HEK293 (cell line): ENCODE results near the gene ATOH1.

Experiments used
- CTCF ChIA-PET: fragments of 350-600 bp; formaldehyde crosslinking; extraction: SDS; loops from one replicate; lab custom pipeline; 2021; ENCODE audit warnings: antibody characterized with exemption; lab: Yijun Ruan, JAX
- POLR2A ChIA-PET: fragments of 300-600 bp; formaldehyde crosslinking; extraction: SDS; loops from one replicate; lab custom pipeline; 2020; ENCODE audit warnings: antibody characterized with exemption, inconsistent platforms; lab: Yijun Ruan, JAX
- H3K27ac ChIP-seq: fragments of 200-500 bp; sonication (Bioruptor generic); 2 replicates; pipeline ENCODE4 v1.5.1; 2014; ENCODE audit warnings: low read depth, low read length, control low read depth, inconsistent platforms; ENCODE audit errors: extremely low read depth
- H3K36me3 ChIP-seq, 2 experiments: fragments of 200-500 bp in 1 of 2; sonication (Bioruptor generic) in 1 of 2; 1 replicate in 1 of 2; 2 replicates in 1 of 2; pipeline ENCODE4 v1.5.1; 2014 to 2017; ENCODE audit warnings: inconsistent platforms in 2 of 2, low read length in 2 of 2; ENCODE audit not compliant: control insufficient read depth in 2 of 2, insufficient read depth in 1 of 2
- H3K4me1 ChIP-seq: fragments of 200-500 bp; sonication (Bioruptor generic); 2 replicates; pipeline ENCODE4 v1.5.1; 2014; ENCODE audit warnings: mild to moderate bottlenecking, low read length, inconsistent platforms; ENCODE audit not compliant: control insufficient read depth, insufficient read depth
- H3K4me3 ChIP-seq: 2 replicates; pipeline ENCODE4 v1.5.1; 2011; ENCODE audit warnings: low read depth, mild to moderate bottlenecking, control low read depth, low read length, moderate library complexity
- H3K9me3 ChIP-seq: fragments of 200-500 bp; sonication (Bioruptor generic); 2 replicates; pipeline ENCODE4 v1.5.1; 2014; ENCODE audit warnings: low read depth, low read length, inconsistent platforms; ENCODE audit not compliant: control insufficient read depth, insufficient read depth
- REPIN1 ChIP-seq: fragments of 450-650 bp; formaldehyde crosslinking; IDR thresholded peaks from 2 replicates; pipeline ENCODE4 v1.5.1; 2017; ENCODE audit warnings: missing biosample characterization, missing genetic modification characterization, low read depth
- TRIM28 ChIP-seq: IDR thresholded peaks from 2 replicates; pipeline ENCODE4 v1.6.1; 2011; ENCODE audit warnings: low read length, control low read depth, borderline replicate concordance
- ZBTB20 ChIP-seq: fragments of 450-650 bp; formaldehyde crosslinking; IDR thresholded peaks from 2 replicates; pipeline ENCODE4 v1.5.1; 2016; ENCODE audit warnings: missing biosample characterization, missing genetic modification characterization
- ZFP41 ChIP-seq: fragments of 450-650 bp; formaldehyde crosslinking; IDR thresholded peaks from 2 replicates; pipeline ENCODE4 v1.5.1; 2016; ENCODE audit warnings: missing biosample characterization, missing genetic modification characterization, borderline replicate concordance
- ZNF112 ChIP-seq: fragments of 450-650 bp; formaldehyde crosslinking; IDR thresholded peaks from 2 replicates; pipeline ENCODE4 v1.5.0; 2017; ENCODE audit warnings: missing biosample characterization, missing genetic modification characterization
- ZNF132 ChIP-seq: fragments of 450-650 bp; formaldehyde crosslinking; IDR thresholded peaks from 2 replicates; pipeline ENCODE4 v1.5.1; 2017; ENCODE audit warnings: missing biosample characterization, missing genetic modification characterization, borderline replicate concordance
- ZNF274 ChIP-seq, 2 experiments: fragments of 200-500 bp in 1 of 2; fragments of 450-650 bp in 1 of 2; sonication (Bioruptor generic) in 1 of 2; formaldehyde crosslinking in 1 of 2; IDR thresholded peaks; 2 replicates each; pipeline versions ENCODE4 v1.5.1 to v1.6.1; 2014 to 2016; ENCODE audit warnings: borderline replicate concordance in 1 of 2, inconsistent platforms in 1 of 2, low read length in 1 of 2, missing biosample characterization in 1 of 2, missing genetic modification characterization in 1 of 2
- ZNF302 ChIP-seq: fragments of 450-650 bp; formaldehyde crosslinking; IDR thresholded peaks from 2 replicates; pipeline ENCODE4 v1.5.1; 2016; ENCODE audit warnings: missing biosample characterization, missing genetic modification characterization, low read depth
- ZNF354C ChIP-seq: fragments of 450-650 bp; formaldehyde crosslinking; IDR thresholded peaks from 2 replicates; pipeline ENCODE4 v1.5.1; 2016; ENCODE audit warnings: missing biosample characterization, missing genetic modification characterization, low read depth, borderline replicate concordance
- ZNF404 ChIP-seq: fragments of 450-650 bp; formaldehyde crosslinking; IDR thresholded peaks from 2 replicates; pipeline ENCODE4 v1.5.1; 2017; ENCODE audit warnings: missing biosample characterization, missing genetic modification characterization
- ZNF571 ChIP-seq: fragments of 450-650 bp; formaldehyde crosslinking; IDR thresholded peaks from 2 replicates; pipeline ENCODE4 v1.5.0; 2017; ENCODE audit warnings: missing biosample characterization, missing genetic modification characterization
- ZNF621 ChIP-seq: fragments of 450-650 bp; formaldehyde crosslinking; IDR thresholded peaks from 2 replicates; pipeline ENCODE4 v1.5.1; 2017; ENCODE audit warnings: missing biosample characterization, missing genetic modification characterization
- ZNF701 ChIP-seq: fragments of 450-650 bp; formaldehyde crosslinking; IDR thresholded peaks from 2 replicates; pipeline ENCODE4 v1.5.1; 2016; ENCODE audit warnings: missing biosample characterization, missing genetic modification characterization
- ZNF76 ChIP-seq: fragments of 450-650 bp; formaldehyde crosslinking; IDR thresholded peaks from 2 replicates; pipeline ENCODE4; 2016; ENCODE audit warnings: low read depth, missing biosample characterization, missing genetic modification characterization, borderline replicate concordance
- ZNF830 ChIP-seq: fragments of 450-650 bp; IDR thresholded peaks from 2 replicates; pipeline ENCODE4 v1.5.0; 2018; ENCODE audit warnings: missing biosample characterization, missing genetic modification characterization, low read depth, mild to moderate bottlenecking, moderate library complexity
- TF ChIP-seq, protein P1 (sequence below): fragments of 450-650 bp; formaldehyde crosslinking; IDR thresholded peaks from 2 replicates; pipeline ENCODE4 v1.5.1; 2016; ENCODE audit warnings: missing biosample characterization, missing genetic modification characterization
- TF ChIP-seq, protein P2 (sequence below): fragments of 450-650 bp; formaldehyde crosslinking; IDR thresholded peaks from 2 replicates; pipeline ENCODE4 v1.5.1; 2016; ENCODE audit warnings: missing biosample characterization, missing genetic modification characterization
- TF ChIP-seq, protein P3 (sequence below): fragments of 450-650 bp; formaldehyde crosslinking; IDR thresholded peaks from 2 replicates; pipeline ENCODE4 v1.5.1; 2017; ENCODE audit warnings: missing biosample characterization, missing genetic modification characterization
- TF ChIP-seq, protein P4 (sequence below): fragments of 450-650 bp; formaldehyde crosslinking; IDR thresholded peaks from 2 replicates; pipeline ENCODE4 v1.5.1; 2016; ENCODE audit warnings: missing biosample characterization, missing genetic modification characterization
- TF ChIP-seq, protein P5 (sequence below): fragments of 450-650 bp; formaldehyde crosslinking; IDR thresholded peaks from 2 replicates; pipeline ENCODE4 v1.5.1; 2016; ENCODE audit warnings: missing biosample characterization, missing genetic modification characterization

The ATOH1 gene

DNA sequence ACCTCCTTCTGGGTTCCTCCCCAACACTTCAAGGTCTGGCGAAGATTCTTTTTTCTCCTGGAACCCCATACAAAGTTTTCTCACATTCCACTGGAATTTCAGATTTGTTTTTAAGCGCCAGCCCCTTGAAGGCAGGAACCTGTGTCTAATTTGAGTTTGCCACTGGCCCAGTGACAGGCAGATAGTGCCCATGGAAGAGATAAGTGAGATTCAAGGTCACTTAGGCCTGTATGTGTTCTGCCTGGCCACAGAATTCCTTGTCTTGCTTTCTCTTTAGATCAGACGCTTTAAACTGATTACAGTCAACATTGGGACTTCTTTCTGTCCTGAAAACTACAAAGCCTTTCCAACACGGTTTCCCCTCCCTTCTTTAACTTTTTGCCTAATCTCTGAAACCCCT lies 11.2 kb downstream of the ATOH1 start (continued):
- TF ChIP-seq, protein P1, sequence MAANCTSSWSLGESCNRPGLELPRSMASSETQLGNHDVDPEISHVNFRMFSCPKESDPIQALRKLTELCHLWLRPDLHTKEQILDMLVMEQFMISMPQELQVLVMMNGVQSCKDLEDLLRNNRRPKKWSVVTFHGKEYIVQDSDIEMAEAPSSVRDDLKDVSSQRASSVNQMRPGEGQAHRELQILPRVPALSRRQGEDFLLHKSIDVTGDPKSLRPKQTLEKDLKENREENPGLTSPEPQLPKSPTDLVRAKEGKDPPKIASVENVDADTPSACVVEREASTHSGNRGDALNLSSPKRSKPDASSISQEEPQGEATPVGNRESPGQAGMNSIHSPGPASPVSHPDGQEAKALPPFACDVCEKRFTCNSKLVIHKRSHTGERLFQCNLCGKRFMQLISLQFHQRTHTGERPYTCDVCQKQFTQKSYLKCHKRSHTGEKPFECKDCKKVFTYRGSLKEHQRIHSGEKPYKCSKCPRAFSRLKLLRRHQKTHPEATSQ: no peak
- TF ChIP-seq, protein P2, sequence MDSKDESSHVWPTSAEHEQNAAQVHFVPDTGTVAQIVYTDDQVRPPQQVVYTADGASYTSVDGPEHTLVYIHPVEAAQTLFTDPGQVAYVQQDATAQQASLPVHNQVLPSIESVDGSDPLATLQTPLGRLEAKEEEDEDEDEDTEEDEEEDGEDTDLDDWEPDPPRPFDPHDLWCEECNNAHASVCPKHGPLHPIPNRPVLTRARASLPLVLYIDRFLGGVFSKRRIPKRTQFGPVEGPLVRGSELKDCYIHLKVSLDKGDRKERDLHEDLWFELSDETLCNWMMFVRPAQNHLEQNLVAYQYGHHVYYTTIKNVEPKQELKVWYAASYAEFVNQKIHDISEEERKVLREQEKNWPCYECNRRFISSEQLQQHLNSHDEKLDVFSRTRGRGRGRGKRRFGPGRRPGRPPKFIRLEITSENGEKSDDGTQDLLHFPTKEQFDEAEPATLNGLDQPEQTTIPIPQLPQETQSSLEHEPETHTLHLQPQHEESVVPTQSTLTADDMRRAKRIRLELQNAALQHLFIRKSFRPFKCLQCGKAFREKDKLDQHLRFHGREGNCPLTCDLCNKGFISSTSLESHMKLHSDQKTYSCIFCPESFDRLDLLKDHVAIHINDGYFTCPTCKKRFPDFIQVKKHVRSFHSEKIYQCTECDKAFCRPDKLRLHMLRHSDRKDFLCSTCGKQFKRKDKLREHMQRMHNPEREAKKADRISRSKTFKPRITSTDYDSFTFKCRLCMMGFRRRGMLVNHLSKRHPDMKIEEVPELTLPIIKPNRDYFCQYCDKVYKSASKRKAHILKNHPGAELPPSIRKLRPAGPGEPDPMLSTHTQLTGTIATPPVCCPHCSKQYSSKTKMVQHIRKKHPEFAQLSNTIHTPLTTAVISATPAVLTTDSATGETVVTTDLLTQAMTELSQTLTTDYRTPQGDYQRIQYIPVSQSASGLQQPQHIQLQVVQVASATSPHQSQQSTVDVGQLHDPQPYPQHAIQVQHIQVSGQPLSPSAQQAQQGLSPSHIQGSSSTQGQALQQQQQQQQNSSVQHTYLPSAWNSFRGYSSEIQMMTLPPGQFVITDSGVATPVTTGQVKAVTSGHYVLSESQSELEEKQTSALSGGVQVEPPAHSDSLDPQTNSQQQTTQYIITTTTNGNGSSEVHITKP (tag by site-specific recombination): no peak
- TF ChIP-seq ZNF302 (no peak), ZNF132 (no peak), ZNF76 (tag by site-specific recombination) (no peak)
- TF ChIP-seq, protein P3, sequence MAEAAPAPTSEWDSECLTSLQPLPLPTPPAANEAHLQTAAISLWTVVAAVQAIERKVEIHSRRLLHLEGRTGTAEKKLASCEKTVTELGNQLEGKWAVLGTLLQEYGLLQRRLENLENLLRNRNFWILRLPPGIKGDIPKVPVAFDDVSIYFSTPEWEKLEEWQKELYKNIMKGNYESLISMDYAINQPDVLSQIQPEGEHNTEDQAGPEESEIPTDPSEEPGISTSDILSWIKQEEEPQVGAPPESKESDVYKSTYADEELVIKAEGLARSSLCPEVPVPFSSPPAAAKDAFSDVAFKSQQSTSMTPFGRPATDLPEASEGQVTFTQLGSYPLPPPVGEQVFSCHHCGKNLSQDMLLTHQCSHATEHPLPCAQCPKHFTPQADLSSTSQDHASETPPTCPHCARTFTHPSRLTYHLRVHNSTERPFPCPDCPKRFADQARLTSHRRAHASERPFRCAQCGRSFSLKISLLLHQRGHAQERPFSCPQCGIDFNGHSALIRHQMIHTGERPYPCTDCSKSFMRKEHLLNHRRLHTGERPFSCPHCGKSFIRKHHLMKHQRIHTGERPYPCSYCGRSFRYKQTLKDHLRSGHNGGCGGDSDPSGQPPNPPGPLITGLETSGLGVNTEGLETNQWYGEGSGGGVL: no peak

DNA sequence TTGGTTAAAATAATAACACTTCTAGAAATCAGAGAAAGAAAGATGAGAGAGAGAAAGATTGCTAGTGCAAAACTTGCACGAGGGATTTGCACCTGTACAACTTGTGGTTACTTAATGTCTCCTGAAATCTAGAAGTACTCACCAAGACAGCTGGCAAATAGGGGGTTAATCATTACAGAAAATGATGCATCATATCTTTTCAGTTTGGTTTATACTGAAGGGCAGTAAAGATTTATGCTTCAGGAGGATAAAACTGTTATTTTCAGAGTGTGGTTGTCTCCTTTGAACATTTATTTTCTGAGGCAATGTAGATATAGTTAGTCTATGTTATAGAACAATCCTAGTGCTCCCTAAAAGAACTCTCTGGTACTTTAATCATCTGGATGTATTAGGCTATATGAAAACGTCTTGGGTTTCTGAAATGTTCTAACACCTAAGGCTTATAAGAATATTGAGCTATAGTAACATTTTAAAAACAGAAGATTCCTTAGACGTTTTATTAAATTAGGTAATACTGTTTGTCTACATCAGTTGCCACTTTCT lies 13.3 kb downstream of the ATOH1 start:
- CTCF ChIA-PET: no interaction called here
- Histone ChIP-seq H3K9me3 (no peaks in the 10 kb centered on the region), H3K4me3 (no peak overlapping the region), H3K36me3 (no peaks in the 10 kb centered on the region), H3K4me1 (no peaks in the 10 kb centered on the region), H3K27ac (no peak overlapping the region)
- POLR2A ChIA-PET: no interaction called here
- TF ChIP-seq, protein P2 (tag by site-specific recombination): no peak
- no peak for TF ChIP-seq ZFP41 (tag by site-specific recombination)
- no peak for TF ChIP-seq ZNF404
- no peak for TF ChIP-seq ZNF621 (tag by site-specific recombination)
- TF ChIP-seq REPIN1: no peak
- no peak for TF ChIP-seq ZBTB20 (tag by site-specific recombination)
- TF ChIP-seq, protein P4, sequence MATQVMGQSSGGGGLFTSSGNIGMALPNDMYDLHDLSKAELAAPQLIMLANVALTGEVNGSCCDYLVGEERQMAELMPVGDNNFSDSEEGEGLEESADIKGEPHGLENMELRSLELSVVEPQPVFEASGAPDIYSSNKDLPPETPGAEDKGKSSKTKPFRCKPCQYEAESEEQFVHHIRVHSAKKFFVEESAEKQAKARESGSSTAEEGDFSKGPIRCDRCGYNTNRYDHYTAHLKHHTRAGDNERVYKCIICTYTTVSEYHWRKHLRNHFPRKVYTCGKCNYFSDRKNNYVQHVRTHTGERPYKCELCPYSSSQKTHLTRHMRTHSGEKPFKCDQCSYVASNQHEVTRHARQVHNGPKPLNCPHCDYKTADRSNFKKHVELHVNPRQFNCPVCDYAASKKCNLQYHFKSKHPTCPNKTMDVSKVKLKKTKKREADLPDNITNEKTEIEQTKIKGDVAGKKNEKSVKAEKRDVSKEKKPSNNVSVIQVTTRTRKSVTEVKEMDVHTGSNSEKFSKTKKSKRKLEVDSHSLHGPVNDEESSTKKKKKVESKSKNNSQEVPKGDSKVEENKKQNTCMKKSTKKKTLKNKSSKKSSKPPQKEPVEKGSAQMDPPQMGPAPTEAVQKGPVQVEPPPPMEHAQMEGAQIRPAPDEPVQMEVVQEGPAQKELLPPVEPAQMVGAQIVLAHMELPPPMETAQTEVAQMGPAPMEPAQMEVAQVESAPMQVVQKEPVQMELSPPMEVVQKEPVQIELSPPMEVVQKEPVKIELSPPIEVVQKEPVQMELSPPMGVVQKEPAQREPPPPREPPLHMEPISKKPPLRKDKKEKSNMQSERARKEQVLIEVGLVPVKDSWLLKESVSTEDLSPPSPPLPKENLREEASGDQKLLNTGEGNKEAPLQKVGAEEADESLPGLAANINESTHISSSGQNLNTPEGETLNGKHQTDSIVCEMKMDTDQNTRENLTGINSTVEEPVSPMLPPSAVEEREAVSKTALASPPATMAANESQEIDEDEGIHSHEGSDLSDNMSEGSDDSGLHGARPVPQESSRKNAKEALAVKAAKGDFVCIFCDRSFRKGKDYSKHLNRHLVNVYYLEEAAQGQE (tag by site-specific recombination): no peak
- TF ChIP-seq ZNF112 (tag by site-specific recombination): no peak
- TF ChIP-seq ZNF354C (tag by site-specific recombination): no peak
- TF ChIP-seq ZNF274 (IDR thresholded peaks at IDR 0.05; ENCODE audit: low read length): no peak
- TF ChIP-seq ZNF274 (tag by site-specific recombination; IDR thresholded peaks at IDR 0.05; ENCODE audit: borderline replicate concordance): no peak
- TF ChIP-seq TRIM28: no peak
- no peak for TF ChIP-seq ZNF701
- no peak for TF ChIP-seq ZNF830 (tag by site-specific recombination)
- TF ChIP-seq, protein P5, sequence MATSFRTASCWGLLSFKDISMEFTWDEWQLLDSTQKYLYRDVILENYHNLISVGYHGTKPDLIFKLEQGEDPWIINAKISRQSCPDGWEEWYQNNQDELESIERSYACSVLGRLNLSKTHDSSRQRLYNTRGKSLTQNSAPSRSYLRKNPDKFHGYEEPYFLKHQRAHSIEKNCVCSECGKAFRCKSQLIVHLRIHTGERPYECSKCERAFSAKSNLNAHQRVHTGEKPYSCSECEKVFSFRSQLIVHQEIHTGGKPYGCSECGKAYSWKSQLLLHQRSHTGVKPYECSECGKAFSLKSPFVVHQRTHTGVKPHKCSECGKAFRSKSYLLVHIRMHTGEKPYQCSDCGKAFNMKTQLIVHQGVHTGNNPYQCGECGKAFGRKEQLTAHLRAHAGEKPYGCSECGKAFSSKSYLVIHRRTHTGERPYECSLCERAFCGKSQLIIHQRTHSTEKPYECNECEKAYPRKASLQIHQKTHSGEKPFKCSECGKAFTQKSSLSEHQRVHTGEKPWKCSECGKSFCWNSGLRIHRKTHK (tag by site-specific recombination): no peak
- no peak for TF ChIP-seq ZNF571
